ENCODE results near the gene PPARG. TPM values are rescaled to one million over a fixed set of nuclear protein-coding genes. Genes with fewer than 3 reads are reported as not detected.
"Not testable (repeated sequence)": the region's sequence is repeated elsewhere in the genome, so short reads cannot be mapped to it uniquely, and the experiment has no call there.

Gene PPARG
- polyA plus RNA-seq, 3 donors, result 21.9 to 218 (median 113) TPM

GRCh38 chr3:12442654-12443501, 154.0 kb downstream of the PPARG start:
- 70 to 80% (median 71%) methylated on average over 20 of the region's 20 CpGs for WGBS, 3 donors
- H3K27ac ChIP-seq (ENCODE audit: low read depth, low read length), result no peak overlapping the region

- 85 to 94% (median 91%) methylated on average over 10 of the region's 10 CpGs for WGBS, 3 donors
- H3K27ac ChIP-seq (ENCODE audit: low read depth, low read length), result no peak overlapping the region
These were observed 155.1 kb downstream of the PPARG start for GRCh38 chr3:12443781-12444522.

- 50 to 77% (median 74%) methylated on average over 24 of the region's 24 CpGs for WGBS, 3 donors
- H3K27ac ChIP-seq (ENCODE audit: low read depth, low read length), result no peak overlapping the region
These were observed 156.0 kb downstream of the PPARG start for GRCh38 chr3:12444582-12445471.

GRCh38 chr3:12445523-12446240, 156.8 kb downstream of the PPARG start:
- WGBS, 3 donors, result 87 to 94% (median 89%) methylated on average over 8 of the region's 8 CpGs
- H3K27ac ChIP-seq (ENCODE audit: low read depth, low read length), result no peak overlapping the region

GRCh38 chr3:12446298-12446697, 157.4 kb downstream of the PPARG start:
- H3K27ac ChIP-seq (ENCODE audit: low read depth, low read length), result no peak overlapping the region
- WGBS, 3 donors, result 90 to 95% (median 95%) methylated on average over 7 of the region's 7 CpGs

GRCh38 chr3:12447075-12447474, 158.2 kb downstream of the PPARG start:
- H3K27ac ChIP-seq (ENCODE audit: low read depth, low read length), result no peak overlapping the region
- 90 to 98% (median 94%) methylated on average over 4 of the region's 4 CpGs for WGBS, 3 donors

- H3K27ac ChIP-seq (ENCODE audit: low read depth, low read length), result not testable (repeated sequence)
- WGBS, 3 donors, result 76 to 92% (median 80%) methylated on average over 4 of the region's 4 CpGs
These were observed 159.7 kb downstream of the PPARG start for GRCh38 chr3:12448404-12449202.

GRCh38 chr3:12449889-12450682, 161.2 kb downstream of the PPARG start:
- WGBS, 3 donors, result 64 to 73% (median 70%) methylated on average over 8 of the region's 8 CpGs
- no peak overlapping the region for H3K27ac ChIP-seq (ENCODE audit: low read depth, low read length)

GRCh38 chr3:12451481-12451880, 162.6 kb downstream of the PPARG start:
- 77 to 92% (median 88%) methylated on average over 5 of the region's 5 CpGs for WGBS, 3 donors
- H3K27ac ChIP-seq (ENCODE audit: low read depth, low read length), result no peak overlapping the region

GRCh38 chr3:12451960-12452359, 163.1 kb downstream of the PPARG start:
- no peak overlapping the region for H3K27ac ChIP-seq (ENCODE audit: low read depth, low read length)
- 92 to 97% (median 95%) methylated on average over 1 of the region's 1 CpG for WGBS, 3 donors

- no peak overlapping the region for H3K27ac ChIP-seq (ENCODE audit: low read depth, low read length)
- 78 to 87% (median 82%) methylated on average over 12 of the region's 12 CpGs for WGBS, 3 donors
These were observed 163.8 kb downstream of the PPARG start for GRCh38 chr3:12452361-12453330.

- no peak overlapping the region for H3K27ac ChIP-seq (ENCODE audit: low read depth, low read length)
- WGBS, 3 donors, result 60 to 81% (median 78%) methylated on average over 6 of the region's 6 CpGs
These were observed 165.4 kb downstream of the PPARG start for GRCh38 chr3:12454076-12454815.

GRCh38 chr3:12454816-12455121, 165.9 kb downstream of the PPARG start:
- no peak overlapping the region for H3K27ac ChIP-seq (ENCODE audit: low read depth, low read length)
- WGBS, 3 donors, result 75 to 94% (median 86%) methylated on average over 2 of the region's 2 CpGs

- H3K27ac ChIP-seq (ENCODE audit: low read depth, low read length), result no peak overlapping the region
- 92 to 96% (median 96%) methylated on average over 7 of the region's 7 CpGs for WGBS, 3 donors
These were observed 166.9 kb downstream of the PPARG start for GRCh38 chr3:12455740-12456139.

GRCh38 chr3:12456441-12456840, 167.6 kb downstream of the PPARG start:
- 75 to 81% (median 78%) methylated on average over 3 of the region's 3 CpGs for WGBS, 3 donors
- no peak overlapping the region for H3K27ac ChIP-seq (ENCODE audit: low read depth, low read length)
